A549 treated with GW870086 at 1 μM for 4 hours (cell line): Measurements from ENCODE around the gene SERBP1. TPM values are rescaled to one million over a fixed set of nuclear protein-coding genes. Genes with fewer than 3 reads are reported as not detected.

Experiments used
- total RNA-seq: library from RNA; stranded (reverse); fragments of 200-300 nt; extraction: Qiagen RNA extraction; gene quantifications from 5 replicates; pipeline ENCODE4 v1.2.3, GENCODE V29; 2022; ENCODE audit warnings: low read depth

SERBP1 gene
- total RNA-seq, result 191 to 212 TPM (median 198 TPM) in 5 replicates

DNA sequence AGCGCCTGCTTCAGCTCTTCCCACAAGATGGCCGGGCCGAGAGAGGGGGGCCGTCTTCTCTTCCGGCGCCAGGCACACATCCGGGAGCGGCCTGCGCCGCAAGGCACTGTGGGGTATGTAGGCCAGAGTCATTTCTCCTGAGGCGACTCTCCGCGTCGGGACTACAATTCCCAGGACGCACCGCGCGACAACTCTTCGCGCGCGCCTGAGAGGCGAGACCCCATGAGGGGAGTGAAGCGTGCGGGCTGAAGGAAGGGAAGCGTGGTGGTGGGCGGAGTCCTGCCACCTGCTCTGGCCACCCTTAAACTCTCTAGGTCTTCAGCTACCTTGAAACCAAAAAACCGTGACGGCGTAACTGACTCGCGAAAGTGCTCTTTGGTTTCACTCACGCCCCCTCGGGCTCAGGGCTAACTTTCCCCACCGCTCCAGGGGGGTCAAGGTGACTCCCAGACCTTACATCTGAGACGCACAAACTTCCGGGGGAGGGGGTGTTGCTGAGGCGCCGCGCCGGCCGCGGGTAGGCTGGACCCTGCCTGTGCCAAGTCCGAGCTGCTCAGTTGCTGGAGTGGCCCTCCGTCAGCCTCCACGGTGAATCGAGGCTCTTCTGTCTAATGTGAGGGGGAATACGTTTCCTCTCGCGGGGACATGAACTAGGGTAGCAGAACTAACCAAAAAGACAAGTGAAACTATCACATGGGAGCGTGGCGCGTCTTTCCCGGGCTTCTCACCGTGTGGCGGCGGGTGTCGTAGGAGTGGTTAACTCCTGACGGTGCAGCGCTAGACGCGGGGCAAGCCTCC lies at the start of gene SERBP1:
SERBP1 (minus strand) TSS at position 45 of the 798 bp plus-strand sequence. CDS start 102 bp downstream, outside the sequence.

Other genes with a start within 250 kb of the SERBP1 start
- 0.08 TPM in 1 of 5 replicates, not detected in the others for gene IL12RB2, start 122.5 kb downstream of the SERBP1 start, total RNA-seq